ENCODE measurements around the gene EPHX1. TPM values are rescaled to one million over a fixed set of nuclear protein-coding genes. Genes with fewer than 3 reads are reported as not detected.
A peak's percentile ranks its signal among the peaks of the same experiment; 100 is the strongest.

Gene EPHX1
- total and polyA plus RNA-seq, 2 donors (not counting 1 experiment from before 2014, with no cell fraction given): 0.75 to 4.2 TPM

GRCh38 chr1:225857256-225857655 is 47.3 kb downstream of the EPHX1 start:
- ChIA-PET POLR2A (interaction anchor here (0.7 to 1.3 kb wide), 2 partner anchors 52 to 67 kb away, joined by 3 read pairs; partner anchors contain the start of gene PYCR2), CTCF (interaction anchor here (0.6 to 1.6 kb wide), 3 partner anchors 10 to 251 kb away, joined by 3 to 4 read pairs (median 4); no protein-coding TSS in a partner anchor)
- no peak for DNase-seq
- Mint-ChIP-seq H3K27ac (peak overlapping the region; percentile 15), H3K9me3 (ENCODE audit: insufficient read depth) (no peaks in the 10 kb centered on the region), H3K27me3 (no peaks in the 10 kb centered on the region), H3K4me3 (no peak overlapping the region), H3K4me1 (peaks cover 18% of the 10 kb centered on the region)
- H4K20me1 ChIP-seq (ENCODE audit: control insufficient read depth, insufficient read depth, low read length, poor library complexity, severe bottlenecking): peaks cover 5% of the 10 kb centered on the region
- H3K9me3 ChIP-seq (ENCODE audit: control extremely low read depth in 1 of 3, control insufficient read depth in 2 of 3, insufficient read depth in 1 of 3, low read length in 2 of 3): no peaks in the 10 kb centered on the region
- ATAC-seq (ENCODE audit: low read depth): no peak
- H3K9ac ChIP-seq (ENCODE audit: low read length): no peak overlapping the region
- 94% methylated on average over 3 of the region's 7 CpGs for WGBS (ENCODE audit: insufficient coverage)
- no peak overlapping the region for H2AFZ ChIP-seq (ENCODE audit: insufficient read depth, low read depth, low read length, poor library complexity, severe bottlenecking)
- intact Hi-C loops (cut with micrococcal nuclease): no loop called here
- H3K4me3 ChIP-seq (ENCODE audit: control extremely low read depth in 1 of 5, extremely low read depth in 1 of 5, insufficient read depth in 1 of 5, low read depth in 2 of 5, low read length in 4 of 5): no peak overlapping the region
- H3K36me3 ChIP-seq (replicated peaks in 1 of 2; ENCODE audit: control extremely low read depth in 1 of 2, control insufficient read depth in 1 of 2, extremely low read depth in 1 of 2, insufficient read depth in 2 of 2, low read length in 1 of 2): peaks cover 11 to 83% of the 10 kb centered on the region in 2 experiments
- TF ChIP-seq CTCF (IDR thresholded peaks at IDR 0.05) (no peak), EZH2 (IDR thresholded peaks at IDR 0.05; ENCODE audit: borderline replicate concordance, insufficient read depth, low read depth, low read length, poor library complexity, severe bottlenecking) (no peak)
- H3K27ac ChIP-seq (ENCODE audit: low read length in 2 of 2): no peak overlapping the region
- no peak overlapping the region for H3K4me2 ChIP-seq (replicated peaks; ENCODE audit: low read depth, low read length, poor library complexity, severe bottlenecking)
- H3K4me1 ChIP-seq (ENCODE audit: control insufficient read depth in 2 of 2, insufficient read depth in 2 of 2, low read length in 2 of 2): peaks cover 15 to 23% of the 10 kb centered on the region in 2 donors
- peaks cover 3% of the 10 kb centered on the region for H3K79me2 ChIP-seq (ENCODE audit: control insufficient read depth, insufficient read depth, low read length)
- H3K27me3 ChIP-seq (replicated peaks in 1 of 4; ENCODE audit: control extremely low read depth in 1 of 4, control insufficient read depth in 3 of 4, insufficient read depth in 4 of 4, low read length in 3 of 4): no peaks in the 10 kb centered on the region

GRCh38 chr1:225859151-225859550 is 49.2 kb downstream of the EPHX1 start:
- Histone ChIP-seq H3K36me3 (replicated peaks in 1 of 2; ENCODE audit: control extremely low read depth in 1 of 2, control insufficient read depth in 1 of 2, extremely low read depth in 1 of 2, insufficient read depth in 2 of 2, low read length in 1 of 2) (peaks cover 8 to 80% of the 10 kb centered on the region in 2 experiments), H2AFZ (ENCODE audit: insufficient read depth, low read depth, low read length, poor library complexity, severe bottlenecking) (no peak overlapping the region), H3K27me3 (replicated peaks in 1 of 4; ENCODE audit: control extremely low read depth in 1 of 4, control insufficient read depth in 3 of 4, insufficient read depth in 4 of 4, low read length in 3 of 4) (no peaks in the 10 kb centered on the region), H3K4me3 (ENCODE audit: control extremely low read depth in 1 of 5, extremely low read depth in 1 of 5, insufficient read depth in 1 of 5, low read depth in 2 of 5, low read length in 4 of 5) (no peak overlapping the region), H3K9me3 (ENCODE audit: control extremely low read depth in 1 of 3, control insufficient read depth in 2 of 3, insufficient read depth in 1 of 3, low read length in 2 of 3) (no peaks in the 10 kb centered on the region), H3K4me2 (replicated peaks; ENCODE audit: low read depth, low read length, poor library complexity, severe bottlenecking) (no peak overlapping the region), H3K27ac (ENCODE audit: low read length in 2 of 2) (no peak overlapping the region), H4K20me1 (ENCODE audit: control insufficient read depth, insufficient read depth, low read length, poor library complexity, severe bottlenecking) (peaks cover 6% of the 10 kb centered on the region), H3K9ac (ENCODE audit: low read length) (no peak overlapping the region), H3K4me1 (ENCODE audit: control insufficient read depth in 2 of 2, insufficient read depth in 2 of 2, low read length in 2 of 2) (peaks cover 7 to 10% of the 10 kb centered on the region in 2 donors), H3K79me2 (ENCODE audit: control insufficient read depth, insufficient read depth, low read length) (peaks cover 3% of the 10 kb centered on the region)
- Mint-ChIP-seq H3K4me1 (peaks cover 11% of the 10 kb centered on the region), H3K27me3 (no peaks in the 10 kb centered on the region), H3K9me3 (ENCODE audit: insufficient read depth) (no peaks in the 10 kb centered on the region), H3K4me3 (no peak overlapping the region), H3K27ac (no peak overlapping the region)
- TF ChIP-seq CTCF (IDR thresholded peaks at IDR 0.05): no peak
- no peak for TF ChIP-seq EZH2 (IDR thresholded peaks at IDR 0.05; ENCODE audit: borderline replicate concordance, insufficient read depth, low read depth, low read length, poor library complexity, severe bottlenecking)
- CTCF ChIA-PET: interaction anchor here (0.7 to 1.1 kb wide), 3 partner anchors 26 to 385 kb away, joined by 3 to 5 read pairs (median 4); no protein-coding TSS in a partner anchor
- WGBS (ENCODE audit: insufficient coverage): 100% methylated on average over 5 of the region's 5 CpGs
- POLR2A ChIA-PET: interaction anchor here (0.6 kb wide), 1 partner anchor 65 kb away, joined by 4 read pairs; the partner anchor contains the start of gene PYCR2
- intact Hi-C loops (cut with micrococcal nuclease): no loop called here
- no peak for ATAC-seq (ENCODE audit: low read depth)
- no peak for DNase-seq
